Left ventricle myocardium inferior (tissue), 1 donor: ENCODE data around the gene LRMDA. TPM values are rescaled to one million over a fixed set of nuclear protein-coding genes. Genes with fewer than 3 reads are reported as not detected.

Experiments
- DNase-seq: peaks from one replicate; pipeline ENCODE4 v3.0.0-alpha.2; 2020
- H3K27ac ChIP-seq: fragments of 200-600 bp; replicated peaks from 2 replicates; pipeline ENCODE4 v1.8.0; 2021
- H3K27me3 ChIP-seq: fragments of 200-600 bp; 2 replicates; pipeline ENCODE4 v1.8.0; 2021; ENCODE audit warnings: low read depth
- H3K36me3 ChIP-seq: fragments of 200-600 bp; 2 replicates; pipeline ENCODE4 v1.8.0; 2021
- H3K4me1 ChIP-seq: fragments of 200-600 bp; 2 replicates; pipeline ENCODE4 v1.8.0; 2021
- H3K4me3 ChIP-seq: fragments of 200-600 bp; 2 replicates; pipeline ENCODE4 v1.8.0; 2021; ENCODE audit warnings: mild to moderate bottlenecking, moderate library complexity
- H3K9me3 ChIP-seq: fragments of 200-600 bp; replicated peaks from 2 replicates; pipeline ENCODE4 v1.8.0; 2021
- CTCF ChIP-seq: fragments of 200-600 bp; IDR thresholded peaks from 2 replicates; pipeline ENCODE4 v1.8.0; 2021; ENCODE audit warnings: antibody characterized with exemption, mild to moderate bottlenecking, borderline replicate concordance
- intact Hi-C: fragments of 100-400 bp; cut with micrococcal nuclease; formaldehyde crosslinking; loops from one replicate; pipeline ENCODE4 v1.11.0; 2022
- total RNA-seq: library from RNA; stranded (reverse); fragmentation: NEBNext Ultra II Directional; extraction: Animal tissue kit (Norgen Biotek cat#: 25700); gene quantifications from one replicate; pipeline ENCODE4 v1.2.1, GENCODE V29; 2021
- donor health status: DM: no; HTN: yes; CAD: no; lungs with severe emphysema.

Gene LRMDA
- total RNA-seq, 1 donor from 2014 or later = 18.7 TPM

GRCh38 chr10:75528392-75528791 lies 97.0 kb downstream of the LRMDA start:
- intact Hi-C loops = no loop called here
- DNase-seq = no peak
- no peaks in the 10 kb centered on the region for H3K27me3 ChIP-seq
- no peak overlapping the region for H3K27ac ChIP-seq
- no peak overlapping the region for H3K4me3 ChIP-seq
- no peaks in the 10 kb centered on the region for H3K9me3 ChIP-seq
- no peaks in the 10 kb centered on the region for H3K36me3 ChIP-seq
- no peaks in the 10 kb centered on the region for H3K4me1 ChIP-seq
- no peak for TF ChIP-seq CTCF

GRCh38 chr10:75530299-75530698 lies 98.9 kb downstream of the LRMDA start:
- TF ChIP-seq CTCF = no peak
- Histone ChIP-seq H3K27me3 (no peaks in the 10 kb centered on the region), H3K4me3 (no peak overlapping the region), H3K9me3 (no peaks in the 10 kb centered on the region), H3K36me3 (no peaks in the 10 kb centered on the region), H3K27ac (no peak overlapping the region), H3K4me1 (no peaks in the 10 kb centered on the region)
- DNase-seq = no peak
- intact Hi-C loops = no loop called here

- Histone ChIP-seq H3K9me3 (no peaks in the 10 kb centered on the region), H3K4me1 (no peaks in the 10 kb centered on the region), H3K27me3 (no peaks in the 10 kb centered on the region), H3K27ac (no peak overlapping the region), H3K36me3 (no peaks in the 10 kb centered on the region), H3K4me3 (no peak overlapping the region)
- no peak for DNase-seq
- TF ChIP-seq CTCF = no peak
- intact Hi-C loops = no loop called here
These were observed 100.2 kb downstream of the LRMDA start for GRCh38 chr10:75531571-75532031.

GRCh38 chr10:75532253-75532924 lies 101.0 kb downstream of the LRMDA start:
- no peaks in the 10 kb centered on the region for H3K9me3 ChIP-seq
- intact Hi-C loops = no loop called here
- no peaks in the 10 kb centered on the region for H3K36me3 ChIP-seq
- TF ChIP-seq CTCF = no peak
- no peak for DNase-seq
- no peaks in the 10 kb centered on the region for H3K27me3 ChIP-seq
- no peak overlapping the region for H3K4me3 ChIP-seq
- H3K27ac ChIP-seq = no peak overlapping the region
- no peaks in the 10 kb centered on the region for H3K4me1 ChIP-seq

- DNase-seq = no peak
- TF ChIP-seq CTCF = no peak
- no peaks in the 10 kb centered on the region for H3K27me3 ChIP-seq
- H3K4me1 ChIP-seq = no peaks in the 10 kb centered on the region
- no peak overlapping the region for H3K4me3 ChIP-seq
- intact Hi-C loops = no loop called here
- no peak overlapping the region for H3K27ac ChIP-seq
- H3K36me3 ChIP-seq = no peaks in the 10 kb centered on the region
- H3K9me3 ChIP-seq = no peaks in the 10 kb centered on the region
These were observed 106.7 kb downstream of the LRMDA start for GRCh38 chr10:75538144-75538543.
